Activated CD8-positive, alpha-beta T cell treated with anti-CD3 and anti-CD28 coated beads, Interleukin-2, amount 10 ng/mL, durations not matched to agents 7 days and 5 days (primary cell): ENCODE measurements around the gene ENTPD7. TPM values are rescaled to one million over a fixed set of nuclear protein-coding genes. Genes with fewer than 3 reads are reported as not detected.

ENCODE experiments used
- ATAC-seq: fragments of 150-1000 bp; cut with Tn5 transposase; one replicate; pipeline ENCODE4 v1.10.0; 2021; ENCODE audit warnings: moderate library complexity
- CTCF ChIA-PET: fragments of 350-600 bp; sonication (Branson Sonifier 250); formaldehyde crosslinking; loops from one replicate; lab custom pipeline; 2021; ENCODE audit warnings: antibody characterized with exemption; lab: Charles Lee
- POLR2A ChIA-PET: fragments of 350-600 bp; sonication (Branson Sonifier 250); formaldehyde crosslinking; loops from one replicate; lab custom pipeline; 2021; ENCODE audit warnings: antibody characterized with exemption; lab: Charles Lee
- DNase-seq: peaks from one replicate; pipeline ENCODE4 v3.0.0-alpha.2; 2020
- H3K27ac Mint-ChIP-seq: one replicate; pipeline ENCODE4 v1.8.0; 2021; ENCODE audit warnings: mild to moderate bottlenecking, mixed read lengths
- H3K27me3 Mint-ChIP-seq: one replicate; pipeline ENCODE4 v1.8.0; 2021; ENCODE audit warnings: low read depth, mixed read lengths
- H3K36me3 Mint-ChIP-seq: one replicate; pipeline ENCODE4 v1.8.0; 2021; ENCODE audit warnings: low read depth, mixed read lengths
- H3K4me1 Mint-ChIP-seq: one replicate; pipeline ENCODE4 v1.8.0; 2021; ENCODE audit warnings: low read depth, mixed read lengths
- H3K4me3 Mint-ChIP-seq: one replicate; pipeline ENCODE4 v1.8.0; 2021; ENCODE audit warnings: mild to moderate bottlenecking, mixed read lengths
- H3K9me3 Mint-ChIP-seq: one replicate; pipeline ENCODE4 v1.8.0; 2022; ENCODE audit warnings: mixed read lengths; ENCODE audit not compliant: insufficient read depth
- total RNA-seq, 2 experiments: library from RNA; stranded (reverse); gene quantifications; one replicate each; pipeline ENCODE4 v1.2.3, GENCODE V29; 2021

Gene ENTPD7
- total RNA-seq, 2 experiments from 2014 or later: 5.8 to 6.0 TPM

GRCh38 chr10:99652800-99653390 is 6.4 kb upstream of the ENTPD7 start:
- no peak for ATAC-seq

GRCh38 chr10:99654390-99655175 is 4.7 kb upstream of the ENTPD7 start:
- H3K27me3 Mint-ChIP-seq: peaks cover 26% of the 10 kb centered on the region
- POLR2A ChIA-PET: interaction anchor here (1.0 kb wide), 1 partner anchor 32 kb away, joined by 3 read pairs; no protein-coding TSS in a partner anchor
- ATAC-seq (no peak), DNase-seq (no peak)
- H3K27ac Mint-ChIP-seq: no peak overlapping the region
- CTCF ChIA-PET: interaction anchor here (0.8 to 1.5 kb wide), 2 partner anchors 11 to 43 kb away, joined by 3 read pairs; no protein-coding TSS in a partner anchor
- no peaks in the 10 kb centered on the region for H3K9me3 Mint-ChIP-seq
- H3K4me3 Mint-ChIP-seq: no peak overlapping the region
- peaks cover 11% of the 10 kb centered on the region for H3K4me1 Mint-ChIP-seq
- no peaks in the 10 kb centered on the region for H3K36me3 Mint-ChIP-seq

More at GRCh38 chr10:99652800-99653390, 6.4 kb upstream of the ENTPD7 start:
- Mint-ChIP-seq H3K27me3 (peaks cover 29% of the 10 kb centered on the region), H3K9me3 (no peaks in the 10 kb centered on the region), H3K4me3 (no peak overlapping the region), H3K4me1 (no peaks in the 10 kb centered on the region), H3K27ac (no peak overlapping the region), H3K36me3 (no peaks in the 10 kb centered on the region)
- ChIA-PET POLR2A (no interaction called here), CTCF (interaction anchor here (0.9 to 1.5 kb wide), 2 partner anchors 13 to 217 kb away, joined by 3 read pairs; no protein-coding TSS in a partner anchor)
- DNase-seq: no peak

GRCh38 chr10:99656199-99657064 is 2.9 kb upstream of the ENTPD7 start:
- CTCF ChIA-PET: no interaction called here

GRCh38 chr10:99658622-99659030 is 683 bp upstream of the ENTPD7 start:
- peaks cover 19% of the 10 kb centered on the region for H3K4me1 Mint-ChIP-seq
- ChIA-PET POLR2A (interaction anchor here (1.9 to 2.0 kb wide), 2 partner anchors 38 to 73 kb away, joined by 6 to 12 read pairs; partner anchors contain the start of genes COX15, CUTC and SLC25A28), CTCF (interaction anchor here (0.9 to 1.8 kb wide), 10 partner anchors 15 to 81 kb away, joined by 3 to 7 read pairs (median 4); partner anchors contain the start of genes COX15 and CUTC)
- H3K4me3 Mint-ChIP-seq: peak overlapping the region; percentile 81
- H3K9me3 Mint-ChIP-seq: no peaks in the 10 kb centered on the region
- peaks cover under 1% of the 10 kb centered on the region for H3K36me3 Mint-ChIP-seq
- peak overlapping the region; percentile 57 for H3K27ac Mint-ChIP-seq
- H3K27me3 Mint-ChIP-seq: peaks cover 23% of the 10 kb centered on the region
- ATAC-seq (no peak), DNase-seq (peak; percentile 32)

More at GRCh38 chr10:99656199-99657064, 2.9 kb upstream of the ENTPD7 start:
- no peak overlapping the region for H3K27ac Mint-ChIP-seq
- POLR2A ChIA-PET: no interaction called here
- no peaks in the 10 kb centered on the region for H3K9me3 Mint-ChIP-seq
- H3K27me3 Mint-ChIP-seq: peaks cover 23% of the 10 kb centered on the region
- peaks cover 19% of the 10 kb centered on the region for H3K4me1 Mint-ChIP-seq
- H3K36me3 Mint-ChIP-seq: no peaks in the 10 kb centered on the region
- ATAC-seq (no peak), DNase-seq (no peak)
- no peak overlapping the region for H3K4me3 Mint-ChIP-seq

GRCh38 chr10:99659868-99660366 is 608 bp downstream of the ENTPD7 start:
- Mint-ChIP-seq H3K27ac (peak overlapping the region; percentile 68), H3K9me3 (no peaks in the 10 kb centered on the region), H3K4me1 (peaks cover 19% of the 10 kb centered on the region), H3K27me3 (peaks cover 20% of the 10 kb centered on the region), H3K36me3 (peaks cover 3% of the 10 kb centered on the region), H3K4me3 (peak overlapping the region; percentile 81)
- DNase-seq (peak; percentile 22), ATAC-seq (no peak)
- ChIA-PET CTCF (interaction anchor here (0.8 to 1.8 kb wide), 8 partner anchors 12 to 99 kb away, joined by 3 to 7 read pairs (median 4); partner anchors contain the start of genes COX15 and CUTC), POLR2A (interaction anchor here (1.9 to 2.0 kb wide), 2 partner anchors 39 to 72 kb away, joined by 6 to 12 read pairs; partner anchors contain the start of genes COX15, CUTC and SLC25A28)

GRCh38 chr10:99660662-99661376 is 1.5 kb downstream of the ENTPD7 start:
- Mint-ChIP-seq H3K4me3 (no peak overlapping the region), H3K27ac (no peak overlapping the region), H3K27me3 (peaks cover 17% of the 10 kb centered on the region), H3K9me3 (no peaks in the 10 kb centered on the region), H3K36me3 (peaks cover 7% of the 10 kb centered on the region), H3K4me1 (peaks cover 19% of the 10 kb centered on the region)
- ChIA-PET CTCF (interaction anchor here (1.6 kb wide), 1 partner anchor 11 kb away, joined by 3 read pairs; no protein-coding TSS in a partner anchor), POLR2A (no interaction called here)
- DNase-seq (no peak), ATAC-seq (no peak)

- CTCF ChIA-PET: no interaction called here
- Mint-ChIP-seq H3K36me3 (peaks cover 9% of the 10 kb centered on the region), H3K27ac (no peak overlapping the region), H3K9me3 (no peaks in the 10 kb centered on the region), H3K4me1 (peaks cover 19% of the 10 kb centered on the region), H3K27me3 (peaks cover 11% of the 10 kb centered on the region), H3K4me3 (no peak overlapping the region)
- DNase-seq (no peak), ATAC-seq (no peak)
- POLR2A ChIA-PET: no interaction called here
These were observed 2.1 kb downstream of the ENTPD7 start for GRCh38 chr10:99661377-99661763.

GRCh38 chr10:99665304-99665703 is 6.0 kb downstream of the ENTPD7 start:
- ChIA-PET POLR2A (no interaction called here), CTCF (interaction anchor here (1.3 kb wide), 1 partner anchor 12 kb away, joined by 3 read pairs; no protein-coding TSS in a partner anchor)
- H3K4me1 Mint-ChIP-seq: peaks cover under 1% of the 10 kb centered on the region
- ATAC-seq: no peak
- no peak overlapping the region for H3K27ac Mint-ChIP-seq
- peaks cover 13% of the 10 kb centered on the region for H3K36me3 Mint-ChIP-seq
- no peak for DNase-seq
- H3K4me3 Mint-ChIP-seq: no peak overlapping the region
- H3K9me3 Mint-ChIP-seq: no peaks in the 10 kb centered on the region
- H3K27me3 Mint-ChIP-seq: no peaks in the 10 kb centered on the region

GRCh38 chr10:99667108-99667751 is 7.9 kb downstream of the ENTPD7 start:
- ATAC-seq: no peak
- no peak overlapping the region for H3K4me3 Mint-ChIP-seq
- no peak for DNase-seq
- H3K4me1 Mint-ChIP-seq: no peaks in the 10 kb centered on the region
- ChIA-PET CTCF (interaction anchor here (0.8 kb wide), 1 partner anchor 35 kb away, joined by 3 read pairs; no protein-coding TSS in a partner anchor), POLR2A (interaction anchor here (1.0 kb wide), 1 partner anchor 47 kb away, joined by 3 read pairs; the partner anchor contains the start of gene SLC25A28)
- H3K9me3 Mint-ChIP-seq: no peaks in the 10 kb centered on the region
- no peaks in the 10 kb centered on the region for H3K27me3 Mint-ChIP-seq
- peaks cover 13% of the 10 kb centered on the region for H3K36me3 Mint-ChIP-seq
- no peak overlapping the region for H3K27ac Mint-ChIP-seq

- DNase-seq (no peak), ATAC-seq (no peak)
- ChIA-PET POLR2A (no interaction called here), CTCF (interaction anchor here (0.7 to 1.1 kb wide), 2 partner anchors 12 to 266 kb away, joined by 3 read pairs; partner anchors contain the start of gene ENTPD7)
- Mint-ChIP-seq H3K36me3 (peaks cover 3% of the 10 kb centered on the region), H3K9me3 (no peaks in the 10 kb centered on the region), H3K27me3 (no peaks in the 10 kb centered on the region), H3K27ac (no peak overlapping the region), H3K4me3 (no peak overlapping the region), H3K4me1 (peaks cover 2% of the 10 kb centered on the region)
These were observed 12.1 kb downstream of the ENTPD7 start for GRCh38 chr10:99671386-99671785.
